ENCODE measurements around the gene SFMBT2.

The SFMBT2 gene

GRCh38 chr10:7441403-7442147, 30.7 kb upstream of the SFMBT2 start:
- Histone ChIP-seq H3K9me3 (ENCODE audit: insufficient read depth, low read depth, low read length) (peaks cover 2% of the 10 kb centered on the region), H4K12ac (ENCODE audit: low read depth, low read length) (no peak overlapping the region), H3K79me2 (ENCODE audit: control insufficient read depth, insufficient read depth, low read length, poor library complexity) (no peaks in the 10 kb centered on the region), H3K18ac (ENCODE audit: low read length) (no peak overlapping the region), H3K27me3 (ENCODE audit: insufficient read depth, low read length) (no peaks in the 10 kb centered on the region), H3K4ac (ENCODE audit: low read depth, low read length) (no peak overlapping the region), H3K36me3 (ENCODE audit: control insufficient read depth in 1 of 2, insufficient read depth in 2 of 2, low read length in 2 of 2) (no peaks in the 10 kb centered on the region), H3K79me1 (ENCODE audit: low read length) (no peaks in the 10 kb centered on the region), H3K27ac (ENCODE audit: low read depth, low read length) (no peak overlapping the region), H2AFZ (ENCODE audit: insufficient read depth, low read length, poor library complexity) (no peak overlapping the region), H4K91ac (ENCODE audit: low read depth, low read length) (no peak overlapping the region), H3K4me3 (ENCODE audit: low read depth, low read length) (no peak overlapping the region), H4K8ac (ENCODE audit: low read depth, low read length) (no peak overlapping the region), H2BK12ac (ENCODE audit: low read length) (no peak overlapping the region), H2BK5ac (ENCODE audit: low read depth, low read length, poor library complexity) (no peak overlapping the region), H3K14ac (ENCODE audit: low read length) (no peak overlapping the region), H2AK5ac (ENCODE audit: low read length) (no peak overlapping the region), H3K4me1 (ENCODE audit: control insufficient read depth in 1 of 2, insufficient read depth in 2 of 2, low read length in 2 of 2) (no peaks in the 10 kb centered on the region), H3K9ac (ENCODE audit: low read length) (no peak overlapping the region), H3K23ac (ENCODE audit: low read length) (no peak overlapping the region), H2BK120ac (ENCODE audit: insufficient read depth, low read length, poor library complexity) (no peak overlapping the region), H3K4me2 (ENCODE audit: low read length) (no peak overlapping the region)
- WGBS (ENCODE audit: extremely low coverage, insufficient coverage, insufficient read length): no CpG with 5 or more reads among the region's 12 CpGs
- DNase-seq: no peak

- Histone ChIP-seq H3K9me3 (ENCODE audit: insufficient read depth, low read depth, low read length) (no peaks in the 10 kb centered on the region), H3K36me3 (ENCODE audit: control insufficient read depth in 1 of 2, insufficient read depth in 2 of 2, low read length in 2 of 2) (no peaks in the 10 kb centered on the region), H3K27ac (ENCODE audit: low read depth, low read length) (no peak overlapping the region), H2AK5ac (ENCODE audit: low read length) (no peak overlapping the region), H4K91ac (ENCODE audit: low read depth, low read length) (no peak overlapping the region), H3K9ac (ENCODE audit: low read length) (no peak overlapping the region), H3K4me3 (ENCODE audit: low read depth, low read length) (no peak overlapping the region), H3K27me3 (ENCODE audit: insufficient read depth, low read length) (no peaks in the 10 kb centered on the region), H2AFZ (ENCODE audit: insufficient read depth, low read length, poor library complexity) (no peak overlapping the region), H4K8ac (ENCODE audit: low read depth, low read length) (no peak overlapping the region), H3K79me1 (ENCODE audit: low read length) (no peaks in the 10 kb centered on the region), H3K79me2 (ENCODE audit: control insufficient read depth, insufficient read depth, low read length, poor library complexity) (no peaks in the 10 kb centered on the region), H2BK120ac (ENCODE audit: insufficient read depth, low read length, poor library complexity) (no peak overlapping the region), H4K12ac (ENCODE audit: low read depth, low read length) (no peak overlapping the region), H2BK12ac (ENCODE audit: low read length) (no peak overlapping the region), H3K23ac (ENCODE audit: low read length) (no peak overlapping the region), H3K4ac (ENCODE audit: low read depth, low read length) (no peak overlapping the region), H3K4me1 (ENCODE audit: control insufficient read depth in 1 of 2, insufficient read depth in 2 of 2, low read length in 2 of 2) (no peaks in the 10 kb centered on the region), H3K14ac (ENCODE audit: low read length) (no peak overlapping the region), H3K18ac (ENCODE audit: low read length) (no peak overlapping the region), H2BK5ac (ENCODE audit: low read depth, low read length, poor library complexity) (no peak overlapping the region), H3K4me2 (ENCODE audit: low read length) (no peak overlapping the region)
- no CpG with 5 or more reads among the region's 7 CpGs for WGBS (ENCODE audit: extremely low coverage, insufficient coverage, insufficient read length)
- DNase-seq: no peak
Observed at GRCh38 chr10:7439696-7440095, 28.9 kb upstream of the SFMBT2 start.

- no peaks in the 10 kb centered on the region for H3K4me1 ChIP-seq (ENCODE audit: control insufficient read depth in 1 of 2, insufficient read depth in 2 of 2, low read length in 2 of 2)
- H3K79me2 ChIP-seq (ENCODE audit: control insufficient read depth, insufficient read depth, low read length, poor library complexity): no peaks in the 10 kb centered on the region
- no peaks in the 10 kb centered on the region for H3K36me3 ChIP-seq (ENCODE audit: control insufficient read depth in 1 of 2, insufficient read depth in 2 of 2, low read length in 2 of 2)
- H2AFZ ChIP-seq (ENCODE audit: insufficient read depth, low read length, poor library complexity): no peak overlapping the region
- no peak overlapping the region for H3K4me2 ChIP-seq (ENCODE audit: low read length)
- H3K18ac ChIP-seq (ENCODE audit: low read length): no peak overlapping the region
- H3K23ac ChIP-seq (ENCODE audit: low read length): no peak overlapping the region
- no peak overlapping the region for H2BK120ac ChIP-seq (ENCODE audit: insufficient read depth, low read length, poor library complexity)
- no peak overlapping the region for H3K27ac ChIP-seq (ENCODE audit: low read depth, low read length)
- H4K12ac ChIP-seq (ENCODE audit: low read depth, low read length): no peak overlapping the region
- H4K91ac ChIP-seq (ENCODE audit: low read depth, low read length): no peak overlapping the region
- H2AK5ac ChIP-seq (ENCODE audit: low read length): no peak overlapping the region
- WGBS (ENCODE audit: extremely low coverage, insufficient coverage, insufficient read length): 100% methylated on average over 6 of the region's 19 CpGs
- no peaks in the 10 kb centered on the region for H3K9me3 ChIP-seq (ENCODE audit: insufficient read depth, low read depth, low read length)
- no peak for DNase-seq
- H4K8ac ChIP-seq (ENCODE audit: low read depth, low read length): no peak overlapping the region
- no peak overlapping the region for H3K4ac ChIP-seq (ENCODE audit: low read depth, low read length)
- no peak overlapping the region for H2BK5ac ChIP-seq (ENCODE audit: low read depth, low read length, poor library complexity)
- H3K9ac ChIP-seq (ENCODE audit: low read length): no peak overlapping the region
- no peaks in the 10 kb centered on the region for H3K27me3 ChIP-seq (ENCODE audit: insufficient read depth, low read length)
- no peak overlapping the region for H3K4me3 ChIP-seq (ENCODE audit: low read depth, low read length)
- H3K14ac ChIP-seq (ENCODE audit: low read length): no peak overlapping the region
- H2BK12ac ChIP-seq (ENCODE audit: low read length): no peak overlapping the region
- H3K79me1 ChIP-seq (ENCODE audit: low read length): no peaks in the 10 kb centered on the region
Observed at GRCh38 chr10:7438196-7438986, 27.6 kb upstream of the SFMBT2 start.

- H3K18ac ChIP-seq (ENCODE audit: low read length): no peak overlapping the region
- no peaks in the 10 kb centered on the region for H3K9me3 ChIP-seq (ENCODE audit: insufficient read depth, low read depth, low read length)
- H4K91ac ChIP-seq (ENCODE audit: low read depth, low read length): no peak overlapping the region
- no peak overlapping the region for H3K14ac ChIP-seq (ENCODE audit: low read length)
- no peak overlapping the region for H2BK5ac ChIP-seq (ENCODE audit: low read depth, low read length, poor library complexity)
- H3K4me3 ChIP-seq (ENCODE audit: low read depth, low read length): no peak overlapping the region
- no peaks in the 10 kb centered on the region for H3K79me1 ChIP-seq (ENCODE audit: low read length)
- H3K4me2 ChIP-seq (ENCODE audit: low read length): no peak overlapping the region
- no peak overlapping the region for H2AK5ac ChIP-seq (ENCODE audit: low read length)
- no peak overlapping the region for H3K9ac ChIP-seq (ENCODE audit: low read length)
- H3K4me1 ChIP-seq (ENCODE audit: control insufficient read depth in 1 of 2, insufficient read depth in 2 of 2, low read length in 2 of 2): no peaks in the 10 kb centered on the region
- H3K23ac ChIP-seq (ENCODE audit: low read length): no peak overlapping the region
- H2BK12ac ChIP-seq (ENCODE audit: low read length): no peak overlapping the region
- H2AFZ ChIP-seq (ENCODE audit: insufficient read depth, low read length, poor library complexity): no peak overlapping the region
- no peak overlapping the region for H4K8ac ChIP-seq (ENCODE audit: low read depth, low read length)
- no peaks in the 10 kb centered on the region for H3K27me3 ChIP-seq (ENCODE audit: insufficient read depth, low read length)
- no peaks in the 10 kb centered on the region for H3K36me3 ChIP-seq (ENCODE audit: control insufficient read depth in 1 of 2, insufficient read depth in 2 of 2, low read length in 2 of 2)
- no CpG with 5 or more reads among the region's 3 CpGs for WGBS (ENCODE audit: extremely low coverage, insufficient coverage, insufficient read length)
- no peak overlapping the region for H4K12ac ChIP-seq (ENCODE audit: low read depth, low read length)
- H3K79me2 ChIP-seq (ENCODE audit: control insufficient read depth, insufficient read depth, low read length, poor library complexity): no peaks in the 10 kb centered on the region
- peak in 1 of 2 donors; percentile 68 for DNase-seq
- no peak overlapping the region for H3K4ac ChIP-seq (ENCODE audit: low read depth, low read length)
- no peak overlapping the region for H2BK120ac ChIP-seq (ENCODE audit: insufficient read depth, low read length, poor library complexity)
- H3K27ac ChIP-seq (ENCODE audit: low read depth, low read length): no peak overlapping the region
Observed at GRCh38 chr10:7436490-7437100, 25.8 kb upstream of the SFMBT2 start.

Measured in trophoblast cell (in vitro differentiated cells and primary cell).